ENCODE data around the gene ZSCAN22.
A peak's percentile ranks its signal among the peaks of the same experiment; 100 is the strongest.
"Not testable (repeated sequence)": the region's sequence is repeated elsewhere in the genome, so short reads cannot be mapped to it uniquely, and the experiment has no call there.

ZSCAN22 gene

GRCh38 chr19:58319241-58319640 is 7.6 kb upstream of the ZSCAN22 start:
- no peak for DNase-seq

GRCh38 chr19:58325311-58326022 is 1.3 kb upstream of the ZSCAN22 start:
- no peak for DNase-seq

- no peak for DNase-seq
Measured at GRCh38 chr19:58326501-58326913, 287 bp upstream of the ZSCAN22 start.

- no peak for DNase-seq
Measured at GRCh38 chr19:58328999-58329398, 2.2 kb downstream of the ZSCAN22 start.

GRCh38 chr19:58330458-58330857 is 3.7 kb downstream of the ZSCAN22 start:
- no peak for DNase-seq

- DNase-seq, result no peak
Measured at GRCh38 chr19:58332697-58333096, 5.9 kb downstream of the ZSCAN22 start.

GRCh38 chr19:58334691-58335249 is 8.0 kb downstream of the ZSCAN22 start:
- no peak for DNase-seq

GRCh38 chr19:58335630-58336029 is 8.8 kb downstream of the ZSCAN22 start:
- no peak for DNase-seq

GRCh38 chr19:58336216-58336615 is 9.4 kb downstream of the ZSCAN22 start:
- DNase-seq, result no peak

- no peak for DNase-seq
Measured at GRCh38 chr19:58336820-58337219, 10.0 kb downstream of the ZSCAN22 start.

GRCh38 chr19:58338336-58338735 is 11.5 kb downstream of the ZSCAN22 start:
- no peak for DNase-seq

GRCh38 chr19:58338825-58339558 is 12.2 kb downstream of the ZSCAN22 start:
- no peak for DNase-seq

- DNase-seq, result no peak
Measured at GRCh38 chr19:58345558-58345957, 18.8 kb downstream of the ZSCAN22 start.

- peak; percentile 68 for DNase-seq
Measured at GRCh38 chr19:58346961-58347929, 20.5 kb downstream of the ZSCAN22 start.

- not testable (repeated sequence) for DNase-seq
Measured at GRCh38 chr19:58348080-58348479, 21.3 kb downstream of the ZSCAN22 start.

- no peak for DNase-seq
Measured at GRCh38 chr19:58349590-58349989, 22.8 kb downstream of the ZSCAN22 start.

GRCh38 chr19:58350001-58350861 is 23.4 kb downstream of the ZSCAN22 start:
- no peak for DNase-seq

- DNase-seq, result no peak
Measured at GRCh38 chr19:58350871-58351557, 24.2 kb downstream of the ZSCAN22 start.

GRCh38 chr19:58351558-58351878 is 24.7 kb downstream of the ZSCAN22 start:
- no peak for DNase-seq

- no peak for DNase-seq
Measured at GRCh38 chr19:58351990-58352755, 25.4 kb downstream of the ZSCAN22 start.
